Pancreas (tissue), 10 donors: ENCODE results near the gene LCP1. TPM values are rescaled to one million over a fixed set of nuclear protein-coding genes. Genes with fewer than 3 reads are reported as not detected.

Source experiments
- ATAC-seq, 4 donors: fragments of 200-7000 bp; cut with Tn5 transposase; one replicate each; pipeline versions ENCODE4 v1.8.0 to v1.9.1; 2020; ENCODE audit warnings: mild to moderate bottlenecking in 4 of 4, moderate library complexity in 4 of 4
- DNase-seq, 6 donors: peaks; one replicate each; pipeline ENCODE4 v3.0.0-alpha.2; 2020
- FAIRE-seq: peaks from 2 replicates; lab custom pipeline; 2012; peaks lifted over from hg19 to GRCh38; lab: Jason Lieb, UNC
- H3K27ac ChIP-seq, 4 donors: fragments of 200-600 bp; sonication (generic); 1 replicate in 3 of 4; 2 replicates in 1 of 4; pipeline versions ENCODE4 v1.5.0 to v1.8.0; 2020
- H3K27me3 ChIP-seq, 4 donors: fragments of 200-600 bp; one replicate each; pipeline ENCODE4 v1.8.0; 2021
- H3K36me3 ChIP-seq, 3 donors: fragments of 200-600 bp; sonication (generic) in 1 of 3; one replicate each; pipeline versions ENCODE4 v1.5.0 to v1.8.0; 2020 to 2021
- H3K4me1 ChIP-seq, 3 donors: fragments of 200-600 bp; one replicate each; pipeline ENCODE4 v1.8.0; 2021
- H3K4me3 ChIP-seq, 4 donors: fragments of 200-600 bp; sonication (generic) in 2 of 4; one replicate each; pipeline versions ENCODE4 v1.5.0 to v1.8.0; 2020 to 2021
- H3K9me3 ChIP-seq, 4 donors: fragments of 200-600 bp; one replicate each; pipeline ENCODE4 v1.8.0; 2021
- whole genome bisulfite sequencing, 2 donors: extraction: QIAGEN DNeasy Blood & Tissue Kit; methylation state at CpG; one replicate each; pipeline ENCODE4 v1.1.7; 2013; 5-methylcytosine and 5-hydroxymethylcytosine counted together
- intact Hi-C, 3 donors: fragments of 100-400 bp; cut with DNase I; formaldehyde crosslinking; loops; one replicate each; pipeline versions ENCODE4 v1.11.1 to v1.14.2; 2022
- polyA plus RNA-seq, 2 donors: library from polyadenylated mRNA; stranded (reverse); fragments of 200-250 nt; gene quantifications; one replicate each; pipeline ENCODE4 v1.2.3, GENCODE V29; 2013
- total RNA-seq, 6 donors: library from RNA; stranded (reverse); fragmentation: NEBNext Ultra II Directional in 4 of 6; extraction: Animal tissue kit (Norgen Biotek cat#: 25700) in 4 of 6; gene quantifications; one replicate each; pipeline versions ENCODE4 v1.2.1 to v1.2.4, GENCODE V29; 2021 to 2023
- TF ChIP-seq, protein P1 (sequence below), 4 donors: fragments of 200-600 bp; sonication (generic) in 3 of 4; IDR thresholded peaks; one replicate each; pipeline versions ENCODE4 v1.5.0 to v1.8.0; 2021; ENCODE audit warnings: antibody characterized with exemption in 4 of 4
- donor health status: healthy with polysubstance abuse.
- donor health status: DM: no; HTN: no; CAD: no; lungs with moderate emphysema.
- donor health status: DM: no; HTN: no; CAD: no.
- donor health status: control.
- donor health status: control.
- donor health status: Bipolar disorder and iron deficiency.
- donor health status: DM: yes; HTN: yes; CAD: no.
- donor health status: DM: no; HTN: no; CAD: no.
- donor health status: DM: no; HTN: no; CAD: no.
- donor health status: DM: yes; HTN: yes; CAD: no.

Gene LCP1
- total and polyA plus RNA-seq, 8 donors = 2.0 to 38.3 (median 5.2) TPM

DNA sequence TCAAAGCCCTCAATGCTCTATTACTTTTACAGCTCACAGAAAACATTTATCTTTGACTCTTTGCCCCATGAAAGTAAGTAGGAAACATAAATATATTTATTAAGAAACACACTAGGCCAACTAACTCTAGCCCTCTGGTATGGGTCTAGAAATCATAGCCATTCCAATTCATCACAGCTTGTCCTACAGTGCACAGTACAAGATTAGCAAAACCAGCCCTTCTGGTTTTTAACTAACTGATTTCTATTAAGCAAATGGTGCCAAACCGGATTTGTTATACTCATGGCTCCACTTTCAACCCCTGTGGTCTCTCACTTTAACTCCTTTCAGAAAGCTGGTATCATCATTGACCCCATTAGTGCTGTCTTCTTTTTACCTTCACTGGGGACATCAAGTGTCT, 24.2 kb upstream of the LCP1 start:
- intact Hi-C loops = no loop called here
- DNase-seq = no peak
- H3K4me3 ChIP-seq = no peak overlapping the region
- no peak for FAIRE-seq
- TF ChIP-seq, protein P1, sequence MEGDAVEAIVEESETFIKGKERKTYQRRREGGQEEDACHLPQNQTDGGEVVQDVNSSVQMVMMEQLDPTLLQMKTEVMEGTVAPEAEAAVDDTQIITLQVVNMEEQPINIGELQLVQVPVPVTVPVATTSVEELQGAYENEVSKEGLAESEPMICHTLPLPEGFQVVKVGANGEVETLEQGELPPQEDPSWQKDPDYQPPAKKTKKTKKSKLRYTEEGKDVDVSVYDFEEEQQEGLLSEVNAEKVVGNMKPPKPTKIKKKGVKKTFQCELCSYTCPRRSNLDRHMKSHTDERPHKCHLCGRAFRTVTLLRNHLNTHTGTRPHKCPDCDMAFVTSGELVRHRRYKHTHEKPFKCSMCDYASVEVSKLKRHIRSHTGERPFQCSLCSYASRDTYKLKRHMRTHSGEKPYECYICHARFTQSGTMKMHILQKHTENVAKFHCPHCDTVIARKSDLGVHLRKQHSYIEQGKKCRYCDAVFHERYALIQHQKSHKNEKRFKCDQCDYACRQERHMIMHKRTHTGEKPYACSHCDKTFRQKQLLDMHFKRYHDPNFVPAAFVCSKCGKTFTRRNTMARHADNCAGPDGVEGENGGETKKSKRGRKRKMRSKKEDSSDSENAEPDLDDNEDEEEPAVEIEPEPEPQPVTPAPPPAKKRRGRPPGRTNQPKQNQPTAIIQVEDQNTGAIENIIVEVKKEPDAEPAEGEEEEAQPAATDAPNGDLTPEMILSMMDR (IDR thresholded peaks at IDR 0.05) = no peak
- H3K36me3 ChIP-seq = no peaks in the 10 kb centered on the region
- 13 to 17% methylated on average over 1 of the region's 1 CpG for WGBS, 2 donors
- peak in 2 of 4 donors; percentile 56 to 66 for ATAC-seq
- no peaks in the 10 kb centered on the region for H3K27me3 ChIP-seq
- no peaks in the 10 kb centered on the region for H3K9me3 ChIP-seq
- no peak overlapping the region for H3K27ac ChIP-seq
- no peaks in the 10 kb centered on the region for H3K4me1 ChIP-seq

DNA sequence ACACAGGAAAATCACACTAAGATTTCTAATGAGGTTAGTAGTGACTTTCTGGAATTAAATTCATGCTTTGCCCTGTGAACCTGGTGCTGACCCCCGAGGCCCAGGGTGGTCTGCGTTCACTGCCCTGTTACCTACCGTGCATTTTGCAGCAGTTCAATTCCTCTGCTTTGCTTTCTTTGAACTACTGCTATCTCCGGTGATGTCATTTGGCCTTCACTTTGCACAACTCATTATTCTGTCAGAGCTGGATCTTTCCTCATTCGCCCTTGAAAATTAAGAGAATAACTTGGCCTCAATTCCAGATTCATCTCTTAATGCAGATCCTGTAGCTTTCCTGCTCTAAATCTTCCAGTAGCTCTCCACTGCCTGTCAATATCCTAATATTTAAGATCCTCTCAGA, 21.0 kb upstream of the LCP1 start:
- intact Hi-C loops = no loop called here
- no peaks in the 10 kb centered on the region for H3K27me3 ChIP-seq
- H3K36me3 ChIP-seq = no peaks in the 10 kb centered on the region
- WGBS, 2 donors = 67 to 79% methylated on average over 5 of the region's 5 CpGs
- no peak overlapping the region for H3K27ac ChIP-seq
- ATAC-seq = no peak
- no peaks in the 10 kb centered on the region for H3K9me3 ChIP-seq
- no peak for DNase-seq
- no peak for FAIRE-seq
- H3K4me1 ChIP-seq = no peaks in the 10 kb centered on the region
- no peak overlapping the region for H3K4me3 ChIP-seq
- TF ChIP-seq, protein P1 (IDR thresholded peaks at IDR 0.05) = no peak

DNA sequence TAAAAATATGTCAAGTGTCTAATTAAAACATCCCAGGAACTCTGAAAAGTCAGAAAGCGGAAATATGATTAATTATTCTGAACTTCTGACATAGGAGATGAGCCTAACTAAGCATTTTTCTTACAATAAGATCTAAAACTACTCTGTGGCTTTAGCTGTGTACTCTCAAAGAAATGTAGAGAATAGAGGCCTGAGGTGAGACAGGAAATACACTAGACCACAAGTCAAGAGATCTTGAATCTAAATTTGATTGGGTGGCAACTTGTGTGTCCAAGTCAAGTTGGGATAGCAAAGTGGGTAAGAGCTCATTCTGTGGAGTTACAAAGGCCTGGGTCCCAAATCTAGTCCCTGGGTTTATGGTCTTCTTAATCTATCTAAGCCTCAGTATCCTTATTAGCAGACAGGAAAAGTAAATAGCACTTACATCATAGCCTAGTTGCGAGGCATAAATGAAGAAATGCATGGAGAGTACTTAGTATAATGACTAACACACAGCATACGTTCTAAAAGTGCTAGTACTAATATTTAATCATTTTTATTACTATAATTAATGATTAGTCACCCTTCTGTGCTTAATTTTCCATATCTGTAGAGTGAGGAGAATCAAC, 20.3 kb upstream of the LCP1 start:
- H3K36me3 ChIP-seq = no peaks in the 10 kb centered on the region
- no peak overlapping the region for H3K27ac ChIP-seq
- H3K9me3 ChIP-seq = no peaks in the 10 kb centered on the region
- H3K4me1 ChIP-seq = no peaks in the 10 kb centered on the region
- DNase-seq (no peak), FAIRE-seq (no peak), ATAC-seq (no peak)
- H3K4me3 ChIP-seq = no peak overlapping the region
- TF ChIP-seq, protein P1 (IDR thresholded peaks at IDR 0.05) = no peak
- 74 to 77% methylated on average over 3 of the region's 3 CpGs for WGBS, 2 donors
- no peaks in the 10 kb centered on the region for H3K27me3 ChIP-seq
- intact Hi-C loops = no loop called here

DNA sequence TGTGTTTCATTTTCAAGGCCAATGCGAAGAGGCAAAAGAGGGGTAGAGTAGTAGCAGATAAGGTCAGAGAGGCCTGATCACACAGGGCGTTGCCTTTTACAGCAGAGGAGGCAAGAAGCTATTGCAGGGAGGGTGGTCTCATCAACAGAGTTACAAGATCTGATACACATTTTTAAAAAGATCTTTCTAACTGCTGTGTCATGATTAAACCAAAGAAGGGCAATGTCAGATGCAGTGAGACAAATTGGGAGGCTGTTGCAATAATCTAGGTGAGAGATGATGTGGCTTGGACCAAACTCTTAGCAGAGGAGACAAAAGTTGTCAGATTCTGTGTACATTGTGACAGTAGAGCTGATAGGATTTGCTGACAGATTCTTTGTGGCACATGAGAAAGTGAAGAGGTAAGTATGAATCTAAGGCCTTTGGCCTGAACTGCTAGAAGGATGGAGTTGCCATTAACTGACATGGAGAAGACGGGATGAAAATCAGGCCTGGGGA, 16.8 kb upstream of the LCP1 start:
- H3K4me3 ChIP-seq = no peak overlapping the region
- TF ChIP-seq, protein P1 (IDR thresholded peaks at IDR 0.05) = no peak
- H3K4me1 ChIP-seq = no peaks in the 10 kb centered on the region
- H3K9me3 ChIP-seq = no peaks in the 10 kb centered on the region
- H3K27me3 ChIP-seq = no peaks in the 10 kb centered on the region
- no peak for DNase-seq
- ATAC-seq = no peak
- intact Hi-C loops = no loop called here
- H3K27ac ChIP-seq = no peak overlapping the region
- WGBS, 2 donors = 76 to 81% methylated on average over 3 of the region's 3 CpGs
- H3K36me3 ChIP-seq = no peaks in the 10 kb centered on the region
- FAIRE-seq = no peak

DNA sequence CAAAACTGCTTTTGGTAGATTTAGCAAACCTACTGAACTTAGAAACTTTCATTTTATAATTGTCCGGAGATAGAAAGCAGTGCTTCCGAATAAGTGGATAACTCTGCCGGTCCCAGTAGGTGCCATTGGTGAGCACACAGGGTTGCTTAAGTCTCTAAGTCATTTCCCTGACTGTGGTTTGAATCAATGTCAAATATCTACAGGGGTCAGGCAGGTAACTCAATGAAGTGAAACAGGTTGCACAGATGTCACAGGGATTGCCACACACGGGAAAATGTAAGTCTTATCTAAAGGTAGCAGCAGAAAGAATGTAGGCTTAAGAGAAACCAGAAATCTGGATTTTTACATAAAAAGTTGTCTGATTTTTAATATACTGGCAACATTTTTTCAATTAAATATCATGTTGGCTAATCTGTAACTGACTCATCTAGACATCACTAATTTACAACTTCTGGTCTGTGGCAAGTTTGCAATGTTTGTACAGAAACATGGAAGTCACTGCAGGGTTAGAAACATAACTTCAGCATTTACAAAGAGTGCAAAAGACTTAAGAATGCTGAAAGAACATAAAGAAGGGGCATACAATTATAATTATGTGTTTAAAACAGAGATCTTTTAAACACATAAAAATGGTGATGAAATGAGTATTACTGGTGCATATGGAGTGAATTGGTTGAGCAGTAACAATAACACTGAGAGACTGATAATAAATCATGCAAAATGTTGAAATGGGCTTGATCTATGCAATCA, 15.5 kb upstream of the LCP1 start:
- Histone ChIP-seq H3K36me3 (no peaks in the 10 kb centered on the region), H3K4me1 (no peaks in the 10 kb centered on the region)

More for the DNA sequence above, 15.5 kb upstream of the LCP1 start:
- peak in 1 of 4 donors; percentile 26 for ATAC-seq
- Histone ChIP-seq H3K27ac (no peak overlapping the region), H3K27me3 (no peaks in the 10 kb centered on the region), H3K9me3 (no peaks in the 10 kb centered on the region), H3K4me3 (no peak overlapping the region)
- intact Hi-C loops = no loop called here
- no peak for DNase-seq
- TF ChIP-seq, protein P1 (IDR thresholded peaks at IDR 0.05) = no peak
- FAIRE-seq = no peak
- whole genome bisulfite sequencing, 2 donors = 58 to 59% methylated on average over 4 of the region's 4 CpGs
